ENCODE measurements around the gene UBE3C.
A peak's percentile ranks its signal among the peaks of the same experiment; 100 is the strongest.
"Not testable (repeated sequence)": the region's sequence is repeated elsewhere in the genome, so short reads cannot be mapped to it uniquely, and the experiment has no call there.

The UBE3C gene

DNA sequence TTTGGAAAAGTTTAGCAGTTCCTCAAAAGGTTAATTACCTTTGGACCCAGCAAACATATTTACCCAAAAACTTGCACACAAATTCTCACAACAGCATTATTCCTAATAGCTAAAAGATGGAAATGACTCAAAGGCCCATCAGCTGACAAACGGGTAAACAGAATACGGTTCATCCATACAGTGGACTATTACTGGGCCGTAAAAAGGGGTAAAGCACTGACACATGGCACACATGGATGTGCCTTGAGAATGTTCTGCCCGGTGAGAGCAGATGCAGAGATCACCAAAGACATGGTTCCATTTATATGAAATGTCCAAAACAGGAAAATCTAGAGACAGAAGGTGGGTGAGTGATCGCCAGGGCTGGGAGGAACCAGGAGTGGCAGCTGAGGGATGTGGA, 102.9 kb downstream of the UBE3C start:
- DNase-seq, result no peak

DNA sequence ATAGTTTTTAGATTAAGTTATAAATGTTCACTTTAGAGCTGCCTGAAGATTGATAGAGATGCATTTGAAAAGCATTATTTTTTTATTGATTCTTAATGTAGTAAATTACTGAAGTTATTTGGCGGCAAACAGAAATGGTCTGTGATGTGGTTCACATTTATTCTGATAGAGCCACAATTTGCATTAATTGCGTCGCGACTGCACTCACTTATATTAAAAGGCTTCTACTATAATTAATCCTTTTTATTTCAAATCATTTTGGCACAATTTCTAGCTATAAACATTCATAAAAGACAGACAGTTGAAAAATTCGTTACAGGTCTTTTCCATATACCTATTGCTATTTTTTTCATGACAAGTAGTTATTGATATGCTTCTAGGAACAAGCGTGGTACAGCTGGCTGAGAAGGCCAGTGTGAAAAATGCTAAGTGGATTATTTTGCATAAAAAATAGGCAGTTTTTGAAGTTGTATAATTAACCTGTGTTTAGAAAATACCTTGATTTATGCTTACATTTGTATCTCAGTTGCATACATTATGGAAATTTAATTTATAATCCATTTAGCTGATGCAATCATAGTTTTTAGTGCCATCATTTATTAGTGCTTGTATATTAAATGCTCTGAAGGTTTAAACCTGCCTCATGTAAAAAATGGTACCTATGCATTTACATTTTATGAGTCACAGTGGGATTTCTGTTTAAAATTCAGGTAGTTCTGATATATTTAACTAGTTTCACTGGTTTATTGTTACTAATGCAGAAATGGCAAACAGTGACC, 106.0 kb downstream of the UBE3C start:
- DNase-seq, result no peak

DNA sequence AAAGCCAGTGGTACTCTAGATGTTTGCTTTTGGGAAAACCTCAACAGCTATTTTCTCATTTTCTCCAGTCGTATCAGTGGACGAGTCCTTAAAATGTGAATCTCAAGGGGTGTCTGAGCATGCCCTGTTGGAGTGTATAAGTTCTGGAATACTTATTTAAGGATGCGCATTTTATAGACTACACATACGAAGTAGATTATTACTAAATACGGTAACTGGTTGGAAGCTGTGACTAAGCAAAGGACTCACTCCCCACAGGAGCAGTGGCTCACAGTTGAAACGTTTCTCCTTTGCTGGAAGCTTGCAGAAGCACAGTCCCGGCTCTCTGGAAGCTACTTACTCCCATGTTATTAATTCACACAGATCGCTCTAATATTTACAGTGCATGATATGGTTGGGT, 107.3 kb downstream of the UBE3C start:
- DNase-seq, result no peak

DNA sequence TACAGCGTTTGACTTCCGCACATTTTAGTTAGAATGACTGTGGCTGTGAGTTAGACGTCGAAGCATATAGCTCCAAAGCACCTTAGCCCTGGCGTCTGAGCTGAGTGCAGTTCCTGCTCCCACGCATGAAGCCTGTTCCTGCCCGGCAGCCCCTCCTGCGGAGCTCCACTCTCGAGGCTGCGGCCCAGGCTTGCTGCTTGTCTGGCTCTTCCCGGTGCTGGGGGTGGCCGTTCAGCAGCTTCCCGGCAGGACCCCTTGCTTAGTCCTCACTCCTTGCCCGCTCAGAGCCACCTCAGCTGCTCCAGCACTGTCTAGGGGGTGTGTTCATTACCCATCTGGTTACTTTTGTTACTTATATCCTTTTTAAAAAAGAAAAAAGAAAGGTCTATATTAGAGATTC, 109.9 kb downstream of the UBE3C start:
- no peak for DNase-seq

DNA sequence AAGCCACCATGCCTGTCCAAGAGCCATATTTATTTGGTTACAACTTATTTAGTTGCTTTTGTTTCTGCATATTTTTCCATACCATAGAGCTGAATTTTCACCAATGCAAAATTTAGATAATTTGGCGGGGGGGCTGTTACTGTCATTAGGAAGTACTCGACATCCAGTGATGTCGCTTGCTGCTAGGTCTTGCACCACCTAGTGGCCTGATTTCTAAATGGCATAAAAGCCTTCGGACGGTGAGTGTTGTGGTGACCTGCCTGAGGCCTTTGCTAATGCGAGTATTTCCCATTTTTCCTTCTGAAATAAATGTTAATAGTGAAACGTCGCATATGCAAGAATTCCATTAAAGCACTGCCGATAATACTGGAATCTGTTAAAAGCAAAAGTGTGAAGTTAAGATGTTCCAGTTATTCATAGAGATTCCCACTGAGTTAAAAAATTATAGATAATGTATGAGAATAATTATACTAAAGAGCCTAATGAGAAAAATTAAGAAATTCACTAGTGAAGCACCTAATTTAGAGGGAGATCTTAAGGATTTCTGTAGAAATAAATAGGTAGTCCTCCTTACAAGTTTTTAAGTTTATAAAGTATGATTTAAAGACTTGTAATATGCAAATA, 112.0 kb downstream of the UBE3C start:
- DNase-seq, result peak; percentile 47 to 82 (median 77)

DNA sequence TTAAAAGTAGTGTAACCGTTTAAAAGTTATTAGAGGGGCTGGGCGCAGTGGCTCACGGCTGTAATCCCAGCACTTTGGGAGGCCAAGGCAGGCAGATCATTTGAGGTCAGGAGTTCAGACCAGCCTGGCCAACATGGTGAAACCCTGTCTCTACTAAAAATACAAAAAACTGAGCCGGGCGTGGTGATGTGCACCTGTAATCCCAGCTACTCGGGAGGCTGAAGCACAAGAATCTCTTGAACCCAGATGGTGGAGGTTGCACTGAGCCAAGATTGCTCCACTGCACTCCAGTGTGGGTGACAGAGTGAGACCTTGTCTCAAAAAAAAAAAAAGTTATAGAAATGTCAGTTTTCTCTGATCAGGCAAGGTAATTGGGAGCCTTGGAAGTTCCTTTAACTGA, 113.1 kb downstream of the UBE3C start:
- not testable (repeated sequence) for DNase-seq

DNA sequence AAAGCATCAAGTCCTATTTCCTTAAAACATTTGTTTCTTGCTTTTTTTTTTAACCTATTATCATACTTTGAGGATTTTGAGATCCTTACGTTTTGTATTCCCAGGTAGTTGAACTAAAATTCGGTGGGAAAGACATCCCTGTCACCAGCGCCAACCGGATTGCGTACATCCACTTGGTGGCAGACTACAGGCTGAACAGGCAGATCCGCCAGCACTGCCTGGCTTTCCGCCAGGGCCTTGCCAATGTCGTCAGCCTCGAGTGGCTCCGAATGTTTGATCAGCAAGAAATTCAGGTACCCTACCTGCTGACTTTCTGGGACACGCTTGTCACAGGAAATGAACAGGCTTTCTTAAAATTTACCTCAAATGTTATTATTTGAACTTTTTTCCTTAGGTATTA, 115.1 kb downstream of the UBE3C start:
- peak in 2 of 3 experiments; percentile 5 to 25 for DNase-seq

DNA sequence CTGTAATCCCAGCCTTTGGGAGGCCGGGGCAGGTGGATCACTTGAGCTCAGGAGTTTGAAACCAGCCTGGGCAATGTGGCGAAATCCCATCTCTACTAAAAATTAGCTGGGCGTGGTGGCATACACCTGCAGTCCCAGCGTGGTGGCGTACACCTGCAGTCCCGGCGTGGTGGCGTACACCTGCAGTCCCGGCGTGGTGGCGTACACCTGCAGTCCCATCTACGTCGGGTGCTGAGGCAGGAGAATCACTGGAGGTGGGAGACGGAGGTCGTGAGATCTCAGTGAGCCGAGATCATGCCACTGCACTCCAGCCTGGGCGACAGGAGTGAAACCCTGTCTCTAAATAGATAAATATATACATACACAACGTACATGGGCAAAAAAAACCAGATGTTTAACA, 116.1 kb downstream of the UBE3C start:
- DNase-seq, result not testable (repeated sequence)

DNA sequence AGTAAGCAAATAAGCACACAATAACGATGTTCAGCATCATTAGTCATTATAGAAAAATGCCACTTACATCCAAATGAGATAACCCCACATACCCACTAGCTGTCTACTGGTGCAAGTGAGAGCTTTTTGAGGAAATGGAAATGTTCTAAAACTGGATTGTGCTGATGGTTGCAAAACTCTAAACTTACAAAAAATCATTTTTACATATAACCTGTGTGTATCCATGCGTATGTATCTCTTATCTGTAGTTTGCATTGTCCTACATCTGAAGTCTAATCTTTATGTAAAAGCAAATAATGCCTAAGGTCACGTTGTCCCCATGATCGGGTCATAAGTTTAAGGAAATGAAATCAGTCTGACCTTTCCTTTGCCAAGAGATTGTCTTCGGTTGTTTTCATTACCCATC, 116.5 kb downstream of the UBE3C start:
- no peak for DNase-seq

DNA sequence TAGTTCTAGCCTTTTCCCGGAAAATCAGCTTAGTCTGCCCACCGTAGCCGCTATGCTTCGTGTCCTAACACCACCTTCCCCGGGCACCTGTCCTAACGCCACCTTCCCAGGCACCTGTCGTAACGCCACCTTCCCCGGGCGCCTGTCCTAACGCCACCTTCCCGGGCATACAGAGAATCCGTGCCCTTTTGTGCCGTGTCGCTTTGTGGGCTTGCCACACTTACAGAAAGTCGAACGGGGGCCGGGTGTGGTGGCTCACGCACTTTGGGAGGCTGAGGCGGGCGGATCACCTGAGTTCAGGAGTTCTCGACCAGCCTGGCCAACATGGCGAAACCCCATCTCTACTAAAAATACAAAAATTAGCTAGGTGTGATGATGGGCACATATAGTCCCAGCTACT, 124.4 kb downstream of the UBE3C start:
- no peak for DNase-seq

DNA sequence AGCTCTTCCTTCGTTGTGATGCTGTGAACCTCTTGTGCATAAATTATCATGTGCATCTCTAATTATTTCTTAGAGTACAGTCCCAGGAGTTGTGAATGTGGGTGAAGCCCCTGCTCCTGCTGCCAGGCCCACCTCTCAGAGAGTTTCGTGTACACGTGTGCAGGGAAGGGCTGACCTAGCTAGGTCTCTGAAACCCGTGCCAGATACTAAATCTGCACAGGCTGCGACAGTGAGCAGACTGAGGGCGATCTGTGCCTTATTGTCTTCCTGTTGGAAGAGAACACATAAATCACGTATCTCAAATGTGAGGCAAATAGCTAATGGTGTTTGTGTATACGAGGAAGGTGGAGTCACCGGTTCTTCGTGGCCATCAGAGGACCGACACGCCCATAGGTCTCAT, 126.3 kb downstream of the UBE3C start:
- DNase-seq, result no peak

DNA sequence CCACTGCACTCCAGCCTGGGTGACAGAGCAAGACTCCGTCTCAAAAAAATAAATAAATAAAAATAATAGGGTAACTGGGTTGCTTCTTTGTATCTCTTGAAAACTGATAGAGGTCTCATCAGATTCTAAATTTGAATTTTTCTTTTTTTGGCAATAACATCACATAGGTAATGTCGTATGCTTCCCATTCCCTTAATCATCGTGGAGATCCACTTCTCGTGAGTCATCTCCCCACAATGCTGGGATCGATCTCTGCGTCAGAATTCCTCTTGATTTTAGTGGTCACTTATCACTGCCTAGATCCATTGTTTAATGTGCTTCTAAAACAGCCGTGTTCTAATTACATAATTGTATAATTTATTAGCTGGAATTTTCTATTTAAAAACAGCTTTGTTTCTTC, 127.5 kb downstream of the UBE3C start:
- no peak for DNase-seq

DNA sequence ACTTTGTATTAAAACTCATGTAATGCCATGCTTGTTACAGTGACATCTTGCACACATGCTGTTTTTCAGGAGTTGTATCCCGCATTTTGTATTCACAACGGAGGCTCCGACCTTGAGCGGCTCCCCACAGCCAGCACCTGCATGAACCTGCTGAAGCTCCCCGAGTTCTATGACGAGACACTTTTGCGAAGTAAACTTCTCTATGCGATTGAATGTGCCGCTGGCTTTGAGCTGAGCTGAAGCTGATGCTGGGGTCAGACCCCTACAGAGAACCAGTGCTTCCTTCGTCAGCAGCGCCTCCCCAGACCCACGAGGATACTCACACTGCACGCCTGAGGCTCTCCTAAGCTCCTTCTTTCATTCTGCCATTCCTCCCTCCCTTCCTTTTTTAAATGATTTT, 128.8 kb downstream of the UBE3C start:
- DNase-seq, result no peak

DNA sequence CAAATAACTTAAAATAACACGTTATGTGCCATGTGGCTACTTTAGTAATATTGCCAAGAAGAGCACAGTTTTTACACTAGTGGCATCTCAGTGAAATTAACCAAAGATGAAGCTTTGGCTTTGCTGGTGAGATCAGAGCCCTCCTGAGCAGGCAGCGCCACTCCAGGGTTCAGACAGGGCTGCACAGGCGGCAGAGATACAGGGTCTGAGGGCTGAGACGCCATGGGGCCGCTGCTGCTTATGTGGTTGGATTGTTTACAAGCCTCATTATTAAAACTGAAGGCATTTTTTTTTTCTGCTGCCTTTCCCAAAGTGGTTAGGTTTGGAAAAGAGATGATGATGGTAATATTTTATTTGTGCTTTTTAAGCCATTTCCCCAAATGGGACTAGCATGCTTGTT, 129.2 kb downstream of the UBE3C start:
- DNase-seq, result no peak

DNA sequence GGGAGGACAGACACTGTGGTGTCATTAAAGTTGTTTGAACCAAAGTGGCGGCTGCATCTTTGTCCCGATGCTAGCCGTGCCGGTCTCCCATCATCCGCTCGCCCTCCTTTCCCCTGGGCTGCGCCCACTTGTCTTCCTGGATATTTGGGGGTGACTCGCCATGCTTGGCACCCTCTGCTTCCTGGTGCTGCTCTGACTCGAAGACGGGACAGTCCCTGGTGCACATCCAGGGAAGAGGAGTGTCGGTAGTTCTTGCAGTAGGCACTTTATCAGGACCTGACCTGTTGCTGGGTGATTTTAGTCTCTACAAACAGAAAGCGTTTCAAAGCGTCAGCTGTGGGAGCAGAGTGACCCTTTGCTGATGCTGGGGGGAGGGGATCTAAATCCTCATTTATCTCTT, 129.8 kb downstream of the UBE3C start:
- DNase-seq, result peak in 1 of 3 experiments; percentile 16

DNA sequence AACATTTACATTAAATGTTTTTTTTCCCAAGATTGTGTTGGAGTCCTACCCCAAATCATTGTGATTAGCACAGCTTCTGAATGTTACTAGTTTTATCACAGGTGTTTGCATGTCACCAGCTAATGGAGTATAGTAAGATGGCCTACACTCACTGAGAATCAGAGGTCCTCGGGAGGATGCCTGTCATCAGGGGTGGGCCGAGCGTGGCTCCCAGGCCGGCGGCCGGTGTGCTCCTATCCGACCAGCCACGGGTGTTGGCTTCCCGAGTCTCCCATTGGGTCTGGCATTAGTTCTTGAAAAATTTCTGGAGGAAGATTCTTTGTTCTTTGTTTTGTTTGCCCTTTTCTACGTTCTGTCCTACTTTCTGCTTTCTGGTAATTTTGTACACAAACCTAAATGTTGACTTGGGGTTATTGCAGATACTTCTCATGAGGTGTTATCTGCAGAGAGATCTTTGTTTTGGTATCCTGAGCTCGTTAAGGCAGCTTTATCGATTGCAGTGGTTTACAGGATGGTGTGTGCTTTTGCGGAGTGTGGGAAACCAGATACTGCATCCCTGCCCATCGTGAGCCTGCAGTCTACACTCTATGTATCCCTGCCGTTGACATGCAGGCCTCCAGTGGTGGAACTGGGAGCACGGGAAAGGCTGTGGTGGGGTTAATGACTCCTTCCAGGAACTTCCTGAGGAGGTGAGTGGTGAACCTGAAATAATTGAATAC, 130.8 kb downstream of the UBE3C start:
- no peak for DNase-seq

DNA sequence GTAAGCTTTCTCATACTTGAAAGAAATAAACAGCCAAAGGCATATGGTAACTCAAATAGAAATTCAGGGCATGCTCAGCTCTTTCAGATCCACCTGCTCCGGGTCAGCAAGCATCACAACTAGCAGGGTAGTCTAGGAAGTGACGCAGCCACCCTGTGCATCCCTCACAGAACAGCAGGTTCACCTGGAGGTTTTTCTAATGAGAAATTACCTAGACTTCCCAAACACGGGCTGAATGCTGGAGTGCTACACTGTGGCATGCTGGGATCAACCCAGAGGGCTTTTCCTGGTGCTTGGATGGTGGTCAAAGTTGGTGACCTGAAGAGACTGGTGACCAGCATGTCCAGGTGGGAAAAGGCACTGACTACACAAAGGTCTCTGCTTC, 131.3 kb downstream of the UBE3C start:
- DNase-seq, result no peak

DNA sequence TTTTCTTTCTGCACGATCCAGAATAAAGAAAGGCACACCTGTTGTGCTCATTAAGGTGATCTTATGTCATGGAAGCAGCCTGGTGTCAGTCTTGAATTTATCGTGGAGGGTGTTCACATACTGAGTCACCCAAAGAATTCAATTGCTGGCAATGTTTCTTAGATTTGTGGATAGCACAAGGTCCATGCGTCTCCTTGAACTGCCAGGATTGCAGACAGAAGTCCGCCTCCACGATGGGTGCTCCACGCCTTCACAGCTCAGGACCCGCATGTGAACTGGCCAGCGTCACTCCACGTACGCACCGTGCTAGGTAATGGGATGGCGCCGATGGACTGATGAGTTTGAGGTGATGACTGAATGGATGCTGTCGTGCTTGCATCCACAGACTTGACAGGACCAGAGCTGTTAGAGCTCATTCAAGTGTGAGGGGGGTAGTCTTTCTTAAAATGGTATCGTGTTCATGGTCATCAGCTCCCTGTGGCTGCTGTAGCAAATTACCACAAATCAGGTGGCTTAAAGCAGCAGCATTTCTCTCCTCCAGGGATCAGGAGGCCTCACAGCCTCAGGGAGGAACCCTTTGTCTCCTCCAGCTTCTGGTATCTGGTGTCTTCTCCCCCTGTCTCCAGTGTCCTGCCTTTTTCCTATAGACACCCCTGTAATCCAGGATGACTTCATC, 132.7 kb downstream of the UBE3C start:
- DNase-seq, result no peak

DNA sequence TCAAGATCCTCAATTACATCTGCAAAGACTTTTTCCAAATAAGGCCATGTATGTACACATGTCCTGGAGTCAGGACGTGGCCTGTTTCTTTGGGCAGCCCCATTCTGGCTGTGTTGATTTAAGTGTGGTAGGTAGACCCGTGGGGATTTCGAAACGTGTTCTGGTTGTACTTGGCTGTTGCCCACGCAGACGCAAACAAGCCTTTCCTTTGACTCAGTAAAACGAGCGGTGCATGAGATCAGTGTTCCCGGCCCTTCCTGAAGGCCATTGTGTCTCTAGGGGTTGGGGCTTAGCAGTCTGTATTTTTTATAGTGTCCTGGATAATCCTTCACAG, 133.2 kb downstream of the UBE3C start:
- DNase-seq, result peak in 1 of 3 experiments; percentile 40

DNA sequence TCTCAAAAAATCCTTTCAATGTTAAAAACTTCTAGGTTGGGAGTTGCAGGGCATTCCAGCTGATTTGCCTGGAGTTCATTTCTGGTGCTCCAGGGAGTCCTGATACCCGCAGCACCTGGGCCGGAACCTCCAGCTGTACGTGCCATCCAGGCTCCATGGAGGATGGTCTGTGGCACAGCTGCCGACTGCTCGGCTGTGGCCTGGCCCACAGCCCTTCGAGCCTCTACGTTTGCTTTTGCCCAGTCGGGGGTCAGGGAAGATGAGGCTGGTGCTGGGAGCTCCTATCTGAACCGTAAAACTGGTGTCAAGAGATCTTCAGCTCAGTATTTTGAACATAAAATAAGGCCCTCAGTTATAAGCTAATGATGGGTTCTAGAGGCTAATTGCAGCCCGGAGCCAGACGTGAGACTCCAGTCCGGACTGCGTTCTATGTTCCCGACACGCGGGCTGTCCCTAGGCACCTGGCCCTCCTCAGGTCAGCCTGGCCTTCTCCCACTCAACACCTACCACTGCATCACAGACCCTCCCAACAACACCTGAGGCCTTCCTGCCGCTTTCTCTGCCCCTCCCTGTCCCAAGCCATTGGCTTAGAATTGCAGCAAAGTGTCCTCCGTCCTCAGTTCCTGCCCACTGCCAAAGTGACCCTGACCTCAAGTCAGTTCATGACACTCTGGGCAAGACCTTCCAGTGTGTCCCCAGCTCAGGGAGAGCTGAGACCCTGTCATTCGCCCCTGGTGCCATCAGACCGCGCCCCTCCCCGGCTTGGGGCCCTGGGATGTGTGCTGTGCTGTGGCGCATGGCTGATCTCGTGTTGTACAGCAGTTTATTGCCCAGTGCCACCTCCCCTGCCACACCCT, 133.9 kb downstream of the UBE3C start:
- DNase-seq, result peak in 2 of 3 experiments; percentile 27 to 62

DNA sequence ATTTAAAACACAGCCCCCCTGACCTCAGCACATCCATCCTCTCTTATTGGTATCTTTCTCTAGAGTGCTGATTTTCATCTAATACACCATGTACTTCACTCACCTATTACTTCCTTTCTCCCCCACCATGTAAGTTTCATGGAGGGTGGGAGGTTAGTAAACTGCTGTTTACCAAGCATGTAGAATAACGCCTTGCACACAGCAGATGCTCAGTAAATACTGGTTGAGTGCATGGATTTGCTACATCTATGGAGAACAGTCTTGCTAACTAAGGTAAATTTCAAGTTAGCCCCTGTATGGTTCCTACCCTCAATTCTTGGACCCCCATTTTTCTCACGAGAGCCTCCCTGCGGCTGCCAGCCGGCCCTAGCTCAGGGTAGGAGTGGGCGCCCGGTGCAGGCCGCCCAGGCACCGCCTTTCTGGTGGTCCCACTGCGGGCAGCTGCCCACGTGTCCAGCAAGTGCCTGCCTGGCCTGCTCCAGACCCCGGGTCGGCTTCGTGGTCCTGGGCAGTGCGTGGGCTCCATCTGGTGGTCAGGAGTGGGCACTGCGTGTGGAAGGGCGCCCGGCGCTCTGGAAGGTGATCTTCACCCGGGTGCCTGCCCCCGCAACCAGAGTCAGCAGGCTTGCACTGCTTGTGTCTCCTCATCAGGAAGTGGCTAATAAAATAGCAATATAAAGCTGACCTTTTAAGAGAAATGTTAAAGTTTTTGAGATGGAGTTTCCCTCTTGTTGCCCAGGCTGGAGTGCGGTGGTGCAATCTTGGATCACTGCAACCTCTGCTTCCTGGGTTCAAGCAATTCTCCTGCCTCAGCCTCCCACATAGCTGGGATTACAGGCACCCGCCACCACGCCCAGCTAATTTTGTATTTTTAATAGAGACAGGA, 134.7 kb downstream of the UBE3C start:
- DNase-seq, result peak; percentile 61 to 76 (median 66)

Data from NCI-H1417 (cell line).